ENCODE results near the gene FAM13B. TPM values are rescaled to one million over a fixed set of nuclear protein-coding genes. Genes with fewer than 3 reads are reported as not detected.

Gene FAM13B
- total and polyA plus RNA-seq, 9 of the 15 experiments (the other 6 are each of a cell fraction or from before 2014, with no cell fraction given): 2.3 to 21.6 (median 14.1) TPM

- 0 out of 2 replicates have a peak, but pooled peaks have one; percentile 2 for TF ChIP-seq ELF1 (tag; IDR thresholded peaks at IDR 0.05)
- no peak for TF ChIP-seq TAF15 (IDR thresholded peaks at IDR 0.05; ENCODE audit: low read depth, low read length)
- TF ChIP-seq PTTG1 (tag; IDR thresholded peaks at IDR 0.05; ENCODE audit: low read depth): no peak
- TF ChIP-seq ZFP36 (IDR thresholded peaks at IDR 0.05; ENCODE audit: low read depth, low read length, partially characterized antibody): peak; percentile 45
- TF ChIP-seq ZBTB17 (CRISPR knock-in tag; IDR thresholded peaks at IDR 0.05): no peak
- no peak for TF ChIP-seq CBFB (CRISPR knock-in tag; IDR thresholded peaks at IDR 0.05)
- no peak for TF ChIP-seq ZNF668 (CRISPR knock-in tag; IDR thresholded peaks at IDR 0.05)
- no peak for TF ChIP-seq SP2 (IDR thresholded peaks at IDR 0.05; ENCODE audit: extremely low read depth, low read depth, low read length, poor library complexity, severe bottlenecking)
- TF ChIP-seq BRCA1 (IDR thresholded peaks at IDR 0.05): no peak
- TF ChIP-seq BRCA1 (CRISPR knock-in tag; IDR thresholded peaks at IDR 0.05): no peak
- peak; percentile 24; the same call in 1 of the 2 replicates for TF ChIP-seq BRD4 (IDR thresholded peaks at IDR 0.05)
- no peak for TF ChIP-seq BCL6 (CRISPR knock-in tag; IDR thresholded peaks at IDR 0.05)
- no peak for TF ChIP-seq GTF2F1 (IDR thresholded peaks at IDR 0.05; ENCODE audit: low read depth, low read length)
- TF ChIP-seq HINFP (tag; conservative IDR thresholded peaks at IDR 0.05; ENCODE audit: low read depth): no peak
- no peak for TF ChIP-seq SOX6 (IDR thresholded peaks at IDR 0.05)
- peak; percentile 70; the same call in 1 of the 2 replicates for TF ChIP-seq JUND (IDR thresholded peaks at IDR 0.05; ENCODE audit: borderline replicate concordance, low read depth, low read length)
- peak; percentile 81; the same call in 2 of the 3 replicates for TF ChIP-seq JUND (tag; IDR thresholded peaks at IDR 0.05; ENCODE audit: borderline replicate concordance, low read depth, low read length)
- no peak for TF ChIP-seq XRCC5 (IDR thresholded peaks at IDR 0.05; ENCODE audit: low read depth, low read length)
- TF ChIP-seq HNRNPH1 (optimal IDR thresholded peaks at IDR 0.05; ENCODE audit: low read depth, low read length): no peak
- no peak for TF ChIP-seq ZNF280A (IDR thresholded peaks at IDR 0.05; ENCODE audit: low read depth, partially characterized antibody)
- no peak for TF ChIP-seq E2F4 (CRISPR knock-in tag; IDR thresholded peaks at IDR 0.05; ENCODE audit: low read depth)
- TF ChIP-seq AFF1 (IDR thresholded peaks at IDR 0.05; ENCODE audit: low read depth in 1 of 2, partially characterized antibody in 2 of 2): no peak
These were observed 35.1 kb downstream of the FAM13B start (continued) for GRCh38 chr5:137997726-137998213.
